AG09309 (cell line): ENCODE measurements around the gene RAB39A.
A peak's percentile ranks its signal among the peaks of the same experiment; 100 is the strongest.
"Not testable (repeated sequence)": the region's sequence is repeated elsewhere in the genome, so short reads cannot be mapped to it uniquely, and the experiment has no call there.

Source experiments
- DNase-seq: peaks from one replicate; pipeline ENCODE4 v3.0.0-alpha.2; 2010; ENCODE audit warnings: low read depth
- H3K4me3 ChIP-seq: 2 replicates; pipeline ENCODE4 v1.5.1; 2011; ENCODE audit warnings: mild to moderate bottlenecking, low read depth, low read length, moderate library complexity; ENCODE audit not compliant: control insufficient read depth
- TF ChIP-seq, protein P1 (sequence below): IDR thresholded peaks from 2 replicates; pipeline ENCODE4 v1.5.1; 2011; ENCODE audit warnings: mild to moderate bottlenecking, low read depth, low read length, inconsistent platforms; ENCODE audit not compliant: insufficient read depth, control insufficient read depth; ENCODE audit errors: missing control alignments

The RAB39A gene

GRCh38 chr11:107931206-107931605 lies 3.0 kb downstream of the RAB39A start:
- TF ChIP-seq, protein P1, sequence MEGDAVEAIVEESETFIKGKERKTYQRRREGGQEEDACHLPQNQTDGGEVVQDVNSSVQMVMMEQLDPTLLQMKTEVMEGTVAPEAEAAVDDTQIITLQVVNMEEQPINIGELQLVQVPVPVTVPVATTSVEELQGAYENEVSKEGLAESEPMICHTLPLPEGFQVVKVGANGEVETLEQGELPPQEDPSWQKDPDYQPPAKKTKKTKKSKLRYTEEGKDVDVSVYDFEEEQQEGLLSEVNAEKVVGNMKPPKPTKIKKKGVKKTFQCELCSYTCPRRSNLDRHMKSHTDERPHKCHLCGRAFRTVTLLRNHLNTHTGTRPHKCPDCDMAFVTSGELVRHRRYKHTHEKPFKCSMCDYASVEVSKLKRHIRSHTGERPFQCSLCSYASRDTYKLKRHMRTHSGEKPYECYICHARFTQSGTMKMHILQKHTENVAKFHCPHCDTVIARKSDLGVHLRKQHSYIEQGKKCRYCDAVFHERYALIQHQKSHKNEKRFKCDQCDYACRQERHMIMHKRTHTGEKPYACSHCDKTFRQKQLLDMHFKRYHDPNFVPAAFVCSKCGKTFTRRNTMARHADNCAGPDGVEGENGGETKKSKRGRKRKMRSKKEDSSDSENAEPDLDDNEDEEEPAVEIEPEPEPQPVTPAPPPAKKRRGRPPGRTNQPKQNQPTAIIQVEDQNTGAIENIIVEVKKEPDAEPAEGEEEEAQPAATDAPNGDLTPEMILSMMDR: no peak
- no peak for DNase-seq
- H3K4me3 ChIP-seq: no peak overlapping the region

GRCh38 chr11:107947904-107948303 lies 19.7 kb downstream of the RAB39A start:
- TF ChIP-seq, protein P1: no peak
- H3K4me3 ChIP-seq: no peak overlapping the region
- no peak for DNase-seq

DNA sequence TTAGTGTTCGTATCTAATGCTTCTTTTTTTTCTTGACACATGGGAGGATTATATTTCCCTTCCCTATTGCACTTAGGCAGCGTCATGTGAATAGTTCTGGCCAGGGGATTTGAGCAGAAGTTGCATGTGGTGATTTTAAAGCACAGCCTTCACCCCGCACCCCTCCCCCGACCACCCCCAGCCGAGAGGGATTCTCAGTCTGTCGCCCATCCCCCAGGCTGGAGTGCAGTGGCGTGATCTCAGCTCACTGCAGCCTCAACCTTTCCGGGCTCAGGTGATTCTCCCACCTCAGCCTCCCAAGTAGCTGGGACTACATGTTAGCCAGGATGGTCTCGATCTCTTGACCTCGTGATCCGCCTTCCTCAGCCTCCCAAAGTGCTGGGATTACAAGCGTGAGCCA lies 20.1 kb downstream of the RAB39A start:
- not testable (repeated sequence) for DNase-seq, H3K4me3 ChIP-seq

DNA sequence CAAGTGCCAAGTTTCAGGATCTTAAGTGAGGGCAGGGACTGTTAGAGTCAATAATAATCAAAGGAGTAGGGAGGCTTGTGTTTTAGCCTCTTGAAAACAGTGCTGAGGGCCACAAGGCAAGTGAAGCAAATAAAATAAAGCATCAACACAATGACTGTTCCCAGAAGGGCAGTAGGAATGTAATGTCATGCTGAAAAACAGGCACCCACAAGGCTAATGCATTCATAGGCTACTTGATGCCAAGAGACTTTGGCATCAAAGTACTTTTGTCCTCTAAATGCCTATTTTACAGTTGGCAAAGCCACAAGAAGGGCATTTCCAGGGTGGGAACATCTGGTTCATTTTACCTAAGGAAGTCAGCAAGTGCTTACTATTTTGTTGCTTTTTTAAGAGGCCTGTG lies 22.9 kb downstream of the RAB39A start:
- H3K4me3 ChIP-seq: no peak overlapping the region
- TF ChIP-seq, protein P1: no peak
- DNase-seq: no peak

- DNase-seq: no peak
- no peak overlapping the region for H3K4me3 ChIP-seq
- TF ChIP-seq, protein P1: no peak
These were observed 25.2 kb downstream of the RAB39A start for GRCh38 chr11:107953446-107953845.

- no peak for DNase-seq
- no peak overlapping the region for H3K4me3 ChIP-seq
- TF ChIP-seq, protein P1: no peak
These were observed 28.3 kb downstream of the RAB39A start for GRCh38 chr11:107956543-107956942.

- no peak overlapping the region for H3K4me3 ChIP-seq
- TF ChIP-seq, protein P1: no peak
- DNase-seq: peak; percentile 13
These were observed 28.9 kb downstream of the RAB39A start for GRCh38 chr11:107957109-107957588.

DNA sequence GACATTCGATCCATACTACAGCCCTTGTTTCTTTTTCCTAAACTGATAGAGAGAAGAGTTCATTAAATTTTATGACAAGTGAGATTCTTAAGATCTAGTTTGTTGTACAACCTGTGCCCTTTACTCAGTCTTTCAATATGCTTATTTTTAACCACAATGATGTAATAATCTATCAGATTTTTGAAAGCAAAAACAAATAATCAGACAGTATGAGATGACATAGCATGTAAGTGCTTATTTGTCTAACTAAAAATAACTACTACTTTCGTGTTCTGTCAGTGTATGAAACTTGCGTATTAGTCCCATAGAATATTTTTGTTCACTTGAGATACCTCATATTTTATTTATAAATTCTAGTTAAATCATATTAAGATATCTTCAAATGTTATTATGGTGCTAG lies 33.2 kb downstream of the RAB39A start:
- no peak for DNase-seq
- H3K4me3 ChIP-seq: no peak overlapping the region
- TF ChIP-seq, protein P1: no peak
